ENCODE data around the gene PRICKLE1. TPM values are rescaled to one million over a fixed set of nuclear protein-coding genes. Genes with fewer than 3 reads are reported as not detected.

PRICKLE1 gene
- 1 to 10 TPM in 1 of 5 experiments, under 1 TPM in 2, not detected in 2; 0.10 to 1.2 (median 0.34) TPM for total RNA-seq
- polyA plus RNA-seq = not detected
- not detected for total RNA-seq

GRCh38 chr12:42589465-42590329, at the start of gene PRICKLE1:
Gene PRICKLE1 (minus strand): TSS chr12:42589746. CDS start chr12:42472516, 117,230 bp downstream.
- ChIA-PET CTCF (no interaction called here), POLR2A (no interaction called here)
- Mint-ChIP-seq H3K27me3 (peaks cover 55 to 68% (median 62%) of the 10 kb centered on the region in 5 donors), H3K9me3 (peaks cover 0 to 4% (median 0%) of the 10 kb centered on the region in 11 donors), H3K4me1 (peaks cover 0 to 21% (median 16%) of the 10 kb centered on the region in 7 donors), H3K36me3 (peaks cover 0 to 3% (median 0%) of the 10 kb centered on the region in 5 donors), H3K4me3 (peak within 1 kb of the TSS; percentile 65 to 81 (median 76)), H3K27ac (no peak within 1 kb of the TSS)
- peak; percentile 67 for ATAC-seq
- H3K4me3 ChIP-seq (ENCODE audit: low read length) = peak within 1 kb of the TSS; percentile 20
- H3K36me3 ChIP-seq (ENCODE audit: control insufficient read depth in 2 of 3, insufficient read depth in 3 of 3, low read length in 3 of 3) = no peaks in the 10 kb centered on the region
- peaks cover 0 to 4% of the 10 kb centered on the region in 2 donors for H3K27me3 ChIP-seq (ENCODE audit: control insufficient read depth in 2 of 2, insufficient read depth in 2 of 2, low read length in 2 of 2)
- peak in 2 of 9 donors; percentile 13 to 70 for DNase-seq
- no peak within 1 kb of the TSS for H3K27ac ChIP-seq (ENCODE audit: low read depth, low read length)
- H3K4me1 ChIP-seq (ENCODE audit: control insufficient read depth in 2 of 2, insufficient read depth in 2 of 2, low read length in 2 of 2) = peaks cover 0 to 4% of the 10 kb centered on the region in 2 donors
- intact Hi-C loops (cut with micrococcal nuclease) = no loop called here
- H3K9me3 ChIP-seq (ENCODE audit: control insufficient read depth in 2 of 3, low read length in 3 of 3) = no peaks in the 10 kb centered on the region

- Mint-ChIP-seq H3K4me1 (peaks cover 0 to 2% (median 0%) of the 10 kb centered on the region in 7 donors), H3K9me3 (peaks cover 0 to 6% (median 0%) of the 10 kb centered on the region in 11 donors), H3K4me3 (no peak overlapping the region), H3K27ac (no peak overlapping the region), H3K36me3 (no peaks in the 10 kb centered on the region), H3K27me3 (peaks cover 0 to 24% (median 8%) of the 10 kb centered on the region in 5 donors)
- Histone ChIP-seq H3K27ac (ENCODE audit: low read depth, low read length) (no peak overlapping the region), H3K27me3 (ENCODE audit: control insufficient read depth in 2 of 2, insufficient read depth in 2 of 2, low read length in 2 of 2) (no peaks in the 10 kb centered on the region), H3K4me1 (ENCODE audit: control insufficient read depth in 2 of 2, insufficient read depth in 2 of 2, low read length in 2 of 2) (no peaks in the 10 kb centered on the region), H3K9me3 (ENCODE audit: control insufficient read depth in 2 of 3, low read length in 3 of 3) (no peaks in the 10 kb centered on the region), H3K36me3 (ENCODE audit: control insufficient read depth in 2 of 3, insufficient read depth in 3 of 3, low read length in 3 of 3) (no peaks in the 10 kb centered on the region), H3K4me3 (ENCODE audit: low read length) (no peak overlapping the region)
- POLR2A ChIA-PET = no interaction called here
- intact Hi-C loops (cut with micrococcal nuclease) = no loop called here
- no peak for DNase-seq
- no peak for ATAC-seq
- CTCF ChIA-PET = no interaction called here
These were observed 49.2 kb upstream of the PRICKLE1 start for GRCh38 chr12:42638697-42639096.

- no peak overlapping the region for H3K27ac ChIP-seq (ENCODE audit: low read depth, low read length)
- ChIA-PET CTCF (no interaction called here), POLR2A (no interaction called here)
- Mint-ChIP-seq H3K27me3 (peaks cover 0 to 27% (median 11%) of the 10 kb centered on the region in 5 donors), H3K4me1 (peaks cover 0 to 2% (median 0%) of the 10 kb centered on the region in 7 donors), H3K27ac (no peak overlapping the region), H3K36me3 (no peaks in the 10 kb centered on the region), H3K4me3 (no peak overlapping the region), H3K9me3 (peaks cover 0 to 8% (median 0%) of the 10 kb centered on the region in 11 donors)
- DNase-seq = no peak
- ATAC-seq = no peak
- H3K9me3 ChIP-seq (ENCODE audit: control insufficient read depth in 2 of 3, low read length in 3 of 3) = no peaks in the 10 kb centered on the region
- intact Hi-C loops (cut with micrococcal nuclease) = no loop called here
- no peaks in the 10 kb centered on the region for H3K27me3 ChIP-seq (ENCODE audit: control insufficient read depth in 2 of 2, insufficient read depth in 2 of 2, low read length in 2 of 2)
- no peaks in the 10 kb centered on the region for H3K4me1 ChIP-seq (ENCODE audit: control insufficient read depth in 2 of 2, insufficient read depth in 2 of 2, low read length in 2 of 2)
- H3K4me3 ChIP-seq (ENCODE audit: low read length) = no peak overlapping the region
- H3K36me3 ChIP-seq (ENCODE audit: control insufficient read depth in 2 of 3, insufficient read depth in 3 of 3, low read length in 3 of 3) = no peaks in the 10 kb centered on the region
These were observed 48.5 kb upstream of the PRICKLE1 start for GRCh38 chr12:42638011-42638410.

DNA sequence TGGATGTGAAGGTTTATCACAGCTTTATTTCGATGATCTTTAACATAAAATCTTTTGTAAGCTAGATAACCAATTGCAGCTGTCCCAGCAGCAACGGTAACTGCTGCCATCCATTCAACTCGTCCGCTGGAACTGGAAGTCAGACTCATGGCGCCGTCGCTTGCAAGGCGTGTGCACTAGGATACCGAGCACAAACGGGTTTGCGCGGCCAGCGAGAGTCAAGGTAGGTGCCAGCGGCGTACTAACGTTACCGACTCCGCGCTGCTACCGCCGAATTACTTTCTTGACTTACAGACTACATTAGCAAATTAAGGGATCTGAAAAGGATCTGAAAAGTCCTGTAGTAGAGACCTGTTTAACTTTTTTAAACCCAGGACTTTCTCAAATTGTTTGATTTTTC, 47.4 kb upstream of the PRICKLE1 start:
- no peak overlapping the region for H3K4me3 Mint-ChIP-seq
- H3K9me3 ChIP-seq (ENCODE audit: control insufficient read depth in 2 of 3, low read length in 3 of 3) = no peaks in the 10 kb centered on the region
- CTCF ChIA-PET = no interaction called here

GRCh38 chr12:42633594-42633993, 44.0 kb upstream of the PRICKLE1 start:
- ChIA-PET POLR2A (no interaction called here), CTCF (no interaction called here)
- Histone ChIP-seq H3K4me3 (ENCODE audit: low read length) (no peak overlapping the region), H3K27me3 (ENCODE audit: control insufficient read depth in 2 of 2, insufficient read depth in 2 of 2, low read length in 2 of 2) (no peaks in the 10 kb centered on the region), H3K36me3 (ENCODE audit: control insufficient read depth in 2 of 3, insufficient read depth in 3 of 3, low read length in 3 of 3) (no peaks in the 10 kb centered on the region), H3K27ac (ENCODE audit: low read depth, low read length) (no peak overlapping the region), H3K9me3 (ENCODE audit: control insufficient read depth in 2 of 3, low read length in 3 of 3) (no peaks in the 10 kb centered on the region), H3K4me1 (ENCODE audit: control insufficient read depth in 2 of 2, insufficient read depth in 2 of 2, low read length in 2 of 2) (no peaks in the 10 kb centered on the region)
- Mint-ChIP-seq H3K4me3 (no peak overlapping the region), H3K36me3 (no peaks in the 10 kb centered on the region), H3K27me3 (peaks cover 0 to 10% (median 5%) of the 10 kb centered on the region in 5 donors), H3K4me1 (peaks cover 0 to 2% (median 0%) of the 10 kb centered on the region in 7 donors), H3K9me3 (peaks cover 0 to 8% (median 0%) of the 10 kb centered on the region in 11 donors), H3K27ac (no peak overlapping the region)
- ATAC-seq (no peak), DNase-seq (no peak)
- intact Hi-C loops (cut with micrococcal nuclease) = no loop called here

More for the DNA sequence above, 47.4 kb upstream of the PRICKLE1 start:
- intact Hi-C loops (cut with micrococcal nuclease) = no loop called here
- Mint-ChIP-seq H3K36me3 (no peaks in the 10 kb centered on the region), H3K4me1 (peaks cover 0 to 2% (median 0%) of the 10 kb centered on the region in 7 donors), H3K27me3 (peaks cover 0 to 22% (median 11%) of the 10 kb centered on the region in 5 donors), H3K9me3 (peaks cover 0 to 8% (median 0%) of the 10 kb centered on the region in 11 donors), H3K27ac (no peak overlapping the region)
- no peak overlapping the region for H3K27ac ChIP-seq (ENCODE audit: low read depth, low read length)
- no peaks in the 10 kb centered on the region for H3K27me3 ChIP-seq (ENCODE audit: control insufficient read depth in 2 of 2, insufficient read depth in 2 of 2, low read length in 2 of 2)
- DNase-seq = no peak
- ATAC-seq = no peak
- no peaks in the 10 kb centered on the region for H3K36me3 ChIP-seq (ENCODE audit: control insufficient read depth in 2 of 3, insufficient read depth in 3 of 3, low read length in 3 of 3)
- no peaks in the 10 kb centered on the region for H3K4me1 ChIP-seq (ENCODE audit: control insufficient read depth in 2 of 2, insufficient read depth in 2 of 2, low read length in 2 of 2)
- no peak overlapping the region for H3K4me3 ChIP-seq (ENCODE audit: low read length)
- POLR2A ChIA-PET = no interaction called here

- H3K4me3 ChIP-seq (ENCODE audit: low read length) = no peak overlapping the region
- no peak overlapping the region for H3K4me3 Mint-ChIP-seq
These were observed 42.0 kb upstream of the PRICKLE1 start for GRCh38 chr12:42631513-42631912.

More at GRCh38 chr12:42631513-42631912, 42.0 kb upstream of the PRICKLE1 start:
- Mint-ChIP-seq H3K27me3 (peaks cover 0 to 10% (median 0%) of the 10 kb centered on the region in 5 donors), H3K9me3 (peaks cover 0 to 5% (median 0%) of the 10 kb centered on the region in 11 donors), H3K27ac (no peak overlapping the region), H3K36me3 (no peaks in the 10 kb centered on the region), H3K4me1 (no peaks in the 10 kb centered on the region)
- ChIA-PET POLR2A (interaction anchor here (0.6 kb wide), 1 partner anchor 25 kb away, joined by 3 read pairs; no protein-coding TSS in a partner anchor), CTCF (no interaction called here)
- Histone ChIP-seq H3K27ac (ENCODE audit: low read depth, low read length) (no peak overlapping the region), H3K4me1 (ENCODE audit: control insufficient read depth in 2 of 2, insufficient read depth in 2 of 2, low read length in 2 of 2) (no peaks in the 10 kb centered on the region), H3K9me3 (ENCODE audit: control insufficient read depth in 2 of 3, low read length in 3 of 3) (no peaks in the 10 kb centered on the region), H3K27me3 (ENCODE audit: control insufficient read depth in 2 of 2, insufficient read depth in 2 of 2, low read length in 2 of 2) (no peaks in the 10 kb centered on the region), H3K36me3 (ENCODE audit: control insufficient read depth in 2 of 3, insufficient read depth in 3 of 3, low read length in 3 of 3) (no peaks in the 10 kb centered on the region)
- ATAC-seq (no peak), DNase-seq (no peak)
- intact Hi-C loops (cut with micrococcal nuclease) = no loop called here

Data from naive thymus-derived CD4-positive, alpha-beta T cell (primary cell).